Liver (tissue), 9 donors: ENCODE measurements around the gene ACO2. TPM values are rescaled to one million over a fixed set of nuclear protein-coding genes. Genes with fewer than 3 reads are reported as not detected.

ENCODE experiments used
- DNase-seq: peaks from one replicate; pipeline ENCODE4 v3.0.0-alpha.2; 2017; ENCODE audit warnings: low spot score
- H3K27ac ChIP-seq, 2 donors: one replicate each; pipeline ENCODE4 v1.7.0; 2013; ENCODE audit warnings: inconsistent platforms in 2 of 2, low read length in 2 of 2, control low read depth in 1 of 2, low read depth in 1 of 2, mild to moderate bottlenecking in 1 of 2
- H3K27me3 ChIP-seq, 4 donors: one replicate each; pipeline versions ENCODE4 v1.6.1 to v1.7.0; 2013; ENCODE audit warnings: low read length in 3 of 4, inconsistent platforms in 1 of 4, mild to moderate bottlenecking in 1 of 4, moderate library complexity in 1 of 4; ENCODE audit not compliant: control insufficient read depth in 4 of 4, insufficient read depth in 4 of 4
- H3K36me3 ChIP-seq, 4 donors: one replicate each; pipeline versions ENCODE4 v1.6.1 to v1.7.0; 2013; ENCODE audit warnings: low read length in 3 of 4, mild to moderate bottlenecking in 3 of 4, low read depth in 1 of 4, moderate library complexity in 1 of 4; ENCODE audit not compliant: control insufficient read depth in 4 of 4, insufficient read depth in 3 of 4
- H3K4me1 ChIP-seq, 4 donors: one replicate each; pipeline versions ENCODE4 v1.6.1 to v1.7.0; 2013; ENCODE audit warnings: low read length in 3 of 4, mild to moderate bottlenecking in 3 of 4, moderate library complexity in 1 of 4; ENCODE audit not compliant: control insufficient read depth in 4 of 4, insufficient read depth in 4 of 4
- H3K4me3 ChIP-seq, 3 donors: one replicate each; pipeline versions ENCODE4 v1.6.1 to v1.7.0; 2013; ENCODE audit warnings: low read length in 3 of 3, control low read depth in 1 of 3, low read depth in 1 of 3, mild to moderate bottlenecking in 1 of 3
- H3K9ac ChIP-seq, 2 donors: one replicate each; pipeline ENCODE4 v1.7.0; 2013; ENCODE audit warnings: low read length in 2 of 2, mild to moderate bottlenecking in 2 of 2, moderate library complexity in 2 of 2, control low read depth in 1 of 2, low read depth in 1 of 2
- H3K9me3 ChIP-seq, 4 donors: one replicate each; pipeline versions ENCODE4 v1.6.1 to v1.7.0; 2013; ENCODE audit warnings: low read length in 3 of 4; ENCODE audit not compliant: control insufficient read depth in 4 of 4
- CTCF ChIP-seq: fragments of 150-350 bp; IDR thresholded peaks from 2 replicates; pipeline ENCODE4 v1.5.1; 2017; ENCODE audit warnings: improper control_type of control experiment, low read depth, low read length; ENCODE audit not compliant: missing input control
- EGR1 ChIP-seq, 2 donors: IDR thresholded peaks; 2 replicates each; pipeline ENCODE4 v1.6.1; 2016 to 2018; ENCODE audit warnings: antibody characterized with exemption in 2 of 2, low read depth in 2 of 2
- FOXA1 ChIP-seq: IDR thresholded peaks from 2 replicates; pipeline ENCODE4 v1.6.1; 2016; ENCODE audit warnings: antibody characterized with exemption
- FOXA2 ChIP-seq: IDR thresholded peaks from 2 replicates; pipeline ENCODE4 v1.6.1; 2016; ENCODE audit warnings: antibody characterized with exemption
- GABPA ChIP-seq, 2 donors: IDR thresholded peaks in 1 of 2; conservative IDR thresholded peaks in 1 of 2; 2 replicates each; pipeline ENCODE4 v1.6.1; 2016; ENCODE audit warnings: antibody characterized with exemption in 2 of 2, mild to moderate bottlenecking in 1 of 2, moderate library complexity in 1 of 2
- HNF4A ChIP-seq, 2 donors: conservative IDR thresholded peaks; 2 replicates each; pipeline ENCODE4 v1.6.1; 2016; ENCODE audit warnings: antibody characterized with exemption in 2 of 2, mild to moderate bottlenecking in 2 of 2
- HNF4G ChIP-seq: IDR thresholded peaks from 2 replicates; pipeline ENCODE4 v1.6.1; 2016; ENCODE audit warnings: antibody characterized with exemption
- JUND ChIP-seq, 2 donors: IDR thresholded peaks; 2 replicates each; pipeline ENCODE4 v1.6.1; 2016; ENCODE audit warnings: antibody characterized with exemption in 2 of 2
- MAX ChIP-seq: IDR thresholded peaks from 2 replicates; pipeline ENCODE4 v1.6.1; 2016; ENCODE audit warnings: antibody characterized with exemption
- NR2F2 ChIP-seq: IDR thresholded peaks from 2 replicates; pipeline ENCODE4 v1.6.1; 2016; ENCODE audit warnings: antibody characterized with exemption
- RAD21 ChIP-seq, 2 donors: IDR thresholded peaks; 2 replicates each; pipeline ENCODE4 v1.6.1; 2016; ENCODE audit warnings: antibody characterized with exemption in 2 of 2, mild to moderate bottlenecking in 2 of 2
- REST ChIP-seq: IDR thresholded peaks from 2 replicates; pipeline ENCODE4 v1.6.1; 2016; ENCODE audit warnings: antibody characterized with exemption, mild to moderate bottlenecking
- RXRA ChIP-seq, 2 donors: IDR thresholded peaks; 2 replicates each; pipeline ENCODE4 v1.6.1; 2017 to 2018; ENCODE audit warnings: antibody characterized with exemption in 2 of 2, mild to moderate bottlenecking in 1 of 2
- SP1 ChIP-seq: IDR thresholded peaks from 2 replicates; pipeline ENCODE4 v1.6.1; 2018; ENCODE audit warnings: antibody characterized with exemption, mild to moderate bottlenecking
- TAF1 ChIP-seq: conservative IDR thresholded peaks from 2 replicates; pipeline ENCODE4 v1.6.1; 2016; ENCODE audit warnings: antibody characterized with exemption, mild to moderate bottlenecking
- YY1 ChIP-seq: IDR thresholded peaks from 2 replicates; pipeline ENCODE4 v1.6.1; 2016; ENCODE audit warnings: antibody characterized with exemption, mild to moderate bottlenecking
- ZBTB33 ChIP-seq: IDR thresholded peaks from 2 replicates; pipeline ENCODE4 v1.6.1; 2016; ENCODE audit warnings: antibody characterized with exemption
- WGBS: extraction: QIAGEN DNeasy Blood & Tissue Kit; methylation state at CpG from one replicate; pipeline ENCODE4 v1.1.7; 2013; 5-methylcytosine and 5-hydroxymethylcytosine counted together
- polyA plus RNA-seq, 2 donors: library from polyadenylated mRNA; stranded (reverse) in 1 of 2; unstranded in 1 of 2; fragments of 200-250 nt in 1 of 2; fragments of >200 nt in 1 of 2; fragmentation: Nextera tagmentation in 1 of 2; extraction: Ambion mirVana in 1 of 2; gene quantifications; one replicate each; pipeline versions ENCODE4 v1.2.1 to v1.2.3, GENCODE V29; 2013 to 2015
- total RNA-seq, 2 donors: library from RNA; depleted of rRNA; stranded (reverse); fragments of >200 nt; gene quantifications; one replicate each; pipeline ENCODE4 v1.2.3, GENCODE V29; 2014
- donor health status: healthy.
- donor health status: healthy.
- donor health status: healthy.
- donor health status: healthy.
- donor health status: healthy.

Gene ACO2
- total and polyA plus RNA-seq, 4 donors = 45.3 to 76.1 (median 68.9) TPM

- no peak overlapping the region for H3K4me3 ChIP-seq
- no peak for TF ChIP-seq FOXA2
- no peak for TF ChIP-seq TAF1
- no peak for TF ChIP-seq GABPA (IDR thresholded peaks at IDR 0.05 in 1 of 2, conservative IDR thresholded peaks at IDR 0.05 in 1 of 2)
- no peak for TF ChIP-seq FOXA1
- TF ChIP-seq EGR1 (IDR thresholded peaks at IDR 0.05; ENCODE audit: low read depth in 2 of 2) = no peak
- no peak for TF ChIP-seq HNF4G
- no peak for TF ChIP-seq MAX
- TF ChIP-seq REST = no peak
- TF ChIP-seq ZBTB33 = no peak
- no peak for TF ChIP-seq JUND (IDR thresholded peaks at IDR 0.05)
- no peak for TF ChIP-seq NR2F2
- no peak for TF ChIP-seq CTCF
- TF ChIP-seq RAD21 (IDR thresholded peaks at IDR 0.05) = no peak
- no peak overlapping the region for H3K27ac ChIP-seq
- no peaks in the 10 kb centered on the region for H3K36me3 ChIP-seq
- H3K9ac ChIP-seq = no peak overlapping the region
- 76% methylated on average over 10 of the region's 10 CpGs for WGBS
- no peak for DNase-seq
- H3K4me1 ChIP-seq = no peaks in the 10 kb centered on the region
- no peaks in the 10 kb centered on the region for H3K27me3 ChIP-seq
- H3K9me3 ChIP-seq = no peaks in the 10 kb centered on the region
These were observed 94.3 kb downstream of the ACO2 start for GRCh38 chr22:41563051-41563711.

- no peak overlapping the region for H3K9ac ChIP-seq
- H3K9me3 ChIP-seq = no peaks in the 10 kb centered on the region
- WGBS = 91% methylated on average over 8 of the region's 8 CpGs
- no peaks in the 10 kb centered on the region for H3K27me3 ChIP-seq
- H3K4me1 ChIP-seq = no peaks in the 10 kb centered on the region
- no peak for DNase-seq
- no peaks in the 10 kb centered on the region for H3K36me3 ChIP-seq
- H3K27ac ChIP-seq = no peak overlapping the region
- no peak overlapping the region for H3K4me3 ChIP-seq
- no peak for TF ChIP-seq ZBTB33
- no peak for TF ChIP-seq SP1
- TF ChIP-seq FOXA2 = no peak
- no peak for TF ChIP-seq YY1
- no peak for TF ChIP-seq HNF4A (conservative IDR thresholded peaks at IDR 0.05)
- TF ChIP-seq FOXA1 = no peak
- no peak for TF ChIP-seq RXRA (IDR thresholded peaks at IDR 0.05)
- TF ChIP-seq EGR1 (IDR thresholded peaks at IDR 0.05; ENCODE audit: low read depth in 2 of 2) = no peak
- TF ChIP-seq REST = no peak
These were observed 95.6 kb downstream of the ACO2 start for GRCh38 chr22:41564563-41564962.
